Adrenal gland (tissue), 5 donors: ENCODE measurements around the gene ARPC5L.

Experiments used
- POLR2A ChIP-seq, 2 donors: fragments of 450-650 bp; IDR thresholded peaks; one replicate each; pipeline ENCODE4 v1.6.1; 2017; ENCODE audit warnings: antibody characterized with exemption in 2 of 2, mild to moderate bottlenecking in 2 of 2, moderate library complexity in 1 of 2
- TF ChIP-seq, protein P1 (sequence below), 6 experiments: fragments of 450-650 bp in 4 of 6; fragments of 200-600 bp in 2 of 6; sonication (generic) in 1 of 6; IDR thresholded peaks; 1 replicate in 5 of 6; 2 replicates in 1 of 6; pipeline versions ENCODE4 v1.5.1 to v1.8.0; 2016 to 2021; ENCODE audit warnings: antibody characterized with exemption in 6 of 6, mild to moderate bottlenecking in 2 of 6, moderate library complexity in 1 of 6
- donor health status: DM: no; HTN: no; CAD: no.

DNA sequence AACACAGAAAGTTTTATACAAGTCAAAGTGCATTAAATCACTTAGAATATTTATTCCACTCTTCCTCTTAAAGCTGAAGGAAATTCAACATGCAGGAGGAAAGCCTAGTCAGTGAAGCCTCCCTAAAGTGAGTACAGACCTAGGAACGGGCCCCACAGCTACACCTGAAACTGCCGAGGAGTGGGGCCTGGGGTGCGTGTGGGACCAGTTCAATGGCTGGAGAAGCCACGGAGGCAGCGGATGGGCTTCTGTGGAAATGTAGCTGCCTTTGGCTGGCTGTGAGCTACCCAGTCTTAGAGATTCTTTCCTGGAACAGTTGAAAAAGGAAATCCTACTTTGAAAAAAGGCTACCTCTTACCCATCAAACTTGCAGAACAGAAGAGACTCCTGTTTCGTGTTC lies 16.6 kb downstream of the ARPC5L start:
- TF ChIP-seq, protein P1, sequence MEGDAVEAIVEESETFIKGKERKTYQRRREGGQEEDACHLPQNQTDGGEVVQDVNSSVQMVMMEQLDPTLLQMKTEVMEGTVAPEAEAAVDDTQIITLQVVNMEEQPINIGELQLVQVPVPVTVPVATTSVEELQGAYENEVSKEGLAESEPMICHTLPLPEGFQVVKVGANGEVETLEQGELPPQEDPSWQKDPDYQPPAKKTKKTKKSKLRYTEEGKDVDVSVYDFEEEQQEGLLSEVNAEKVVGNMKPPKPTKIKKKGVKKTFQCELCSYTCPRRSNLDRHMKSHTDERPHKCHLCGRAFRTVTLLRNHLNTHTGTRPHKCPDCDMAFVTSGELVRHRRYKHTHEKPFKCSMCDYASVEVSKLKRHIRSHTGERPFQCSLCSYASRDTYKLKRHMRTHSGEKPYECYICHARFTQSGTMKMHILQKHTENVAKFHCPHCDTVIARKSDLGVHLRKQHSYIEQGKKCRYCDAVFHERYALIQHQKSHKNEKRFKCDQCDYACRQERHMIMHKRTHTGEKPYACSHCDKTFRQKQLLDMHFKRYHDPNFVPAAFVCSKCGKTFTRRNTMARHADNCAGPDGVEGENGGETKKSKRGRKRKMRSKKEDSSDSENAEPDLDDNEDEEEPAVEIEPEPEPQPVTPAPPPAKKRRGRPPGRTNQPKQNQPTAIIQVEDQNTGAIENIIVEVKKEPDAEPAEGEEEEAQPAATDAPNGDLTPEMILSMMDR (IDR thresholded peaks at IDR 0.05) = no peak
- no peak for TF ChIP-seq POLR2A (IDR thresholded peaks at IDR 0.05)
